Panc1 (cell line): ENCODE measurements around the gene CFAP74. TPM values are rescaled to one million over a fixed set of nuclear protein-coding genes. Genes with fewer than 3 reads are reported as not detected.
A peak's percentile ranks its signal among the peaks of the same experiment; 100 is the strongest.
"Not testable (repeated sequence)": the region's sequence is repeated elsewhere in the genome, so short reads cannot be mapped to it uniquely, and the experiment has no call there.

Source experiments
- ATAC-seq: fragments of 200-7000 bp; cut with Tn5 transposase; 2 replicates; pipeline ENCODE4 v1.9.1; 2020; ENCODE audit warnings: mild to moderate bottlenecking, moderate library complexity
- BruUV-seq: library from RNA; stranded (reverse); fragments of 400-500 nt; replicated peaks from 2 replicates; lab custom pipeline; 2021; lab: Mats Ljungman, UMichigan
- CTCF ChIA-PET: fragments of 300-600 bp; sonication (Branson Sonifier 250); formaldehyde crosslinking; loops from one replicate; lab custom pipeline; 2022; ENCODE audit warnings: antibody characterized with exemption; lab: Charles Lee
- POLR2A ChIA-PET: fragments of 300-600 bp; sonication (Branson Sonifier 250); formaldehyde crosslinking; loops from one replicate; lab custom pipeline; 2022; ENCODE audit warnings: antibody characterized with exemption; lab: Charles Lee
- DNase-seq: peaks from one replicate; pipeline ENCODE4 v3.0.0-alpha.2; 2010; ENCODE audit warnings: low read depth, low spot score
- H3K27ac ChIP-seq: 2 replicates; pipeline ENCODE4 v1.5.1; 2011; ENCODE audit warnings: mild to moderate bottlenecking, low read length, inconsistent platforms
- H3K27me3 ChIP-seq: fragments of 200-500 bp; sonication (Bioruptor generic); 2 replicates; pipeline ENCODE4 v1.6.0; 2014; ENCODE audit warnings: low read length, inconsistent platforms; ENCODE audit not compliant: control insufficient read depth, insufficient read depth
- H3K36me3 ChIP-seq: fragments of 200-500 bp; sonication (Bioruptor generic); 2 replicates; pipeline ENCODE4 v1.5.1; 2014; ENCODE audit warnings: inconsistent platforms, mild to moderate bottlenecking, low read length, moderate library complexity; ENCODE audit not compliant: control insufficient read depth, insufficient read depth
- H3K4me1 ChIP-seq: 2 replicates; pipeline ENCODE4 v1.5.1; 2011; ENCODE audit warnings: inconsistent platforms, mild to moderate bottlenecking, low read length, moderate library complexity; ENCODE audit not compliant: control insufficient read depth, insufficient read depth
- H3K4me3 ChIP-seq, 2 experiments: 2 replicates each; pipeline ENCODE4 v1.5.1; 2011 to 2012; ENCODE audit warnings: low read depth in 2 of 2, low read length in 2 of 2, mild to moderate bottlenecking in 2 of 2, inconsistent platforms in 1 of 2, moderate library complexity in 1 of 2
- H3K9me3 ChIP-seq: fragments of 200-500 bp; sonication (Bioruptor generic); 2 replicates; pipeline ENCODE4 v1.5.1; 2014; ENCODE audit warnings: low read depth, mild to moderate bottlenecking, inconsistent platforms, low read length, moderate library complexity; ENCODE audit not compliant: control insufficient read depth, insufficient read depth
- CTCF ChIP-seq: fragments of 450-650 bp; IDR thresholded peaks from 2 replicates; pipeline ENCODE4 v1.5.1; 2017; ENCODE audit warnings: mild to moderate bottlenecking
- POLR2AphosphoS5 ChIP-seq: IDR thresholded peaks from 2 replicates; pipeline ENCODE4 v1.6.1; 2012; ENCODE audit warnings: mild to moderate bottlenecking, low read depth, low read length, moderate library complexity
- REST ChIP-seq, 2 experiments: IDR thresholded peaks; 2 replicates each; pipeline ENCODE4 v1.6.1; 2011 to 2012; ENCODE audit warnings: low read depth in 2 of 2, control low read depth in 1 of 2, low read length in 1 of 2, mild to moderate bottlenecking in 1 of 2, moderate library complexity in 1 of 2; ENCODE audit not compliant: insufficient read depth in 1 of 2
- SIN3A ChIP-seq: IDR thresholded peaks from 2 replicates; pipeline ENCODE4 v1.6.1; 2012; ENCODE audit warnings: low read depth, mild to moderate bottlenecking, low read length, moderate library complexity, borderline replicate concordance; ENCODE audit not compliant: insufficient read depth
- TCF7L2 ChIP-seq: IDR thresholded peaks from 2 replicates; pipeline ENCODE4 v1.6.1; 2011; ENCODE audit warnings: mild to moderate bottlenecking, low read depth, low read length, inconsistent platforms
- in situ Hi-C: cut with HindIII; loops from 2 replicates; pipeline ENCODE4 v1.10.0; 2016; ENCODE audit warnings: low sequenced_read_pairs, low pct_unique_long_range_greater_than_20kb
- intact Hi-C: fragments of 100-400 bp; cut with micrococcal nuclease; formaldehyde crosslinking; loops from one replicate; pipeline ENCODE4 v1.10.0; 2022; ENCODE audit not compliant: unreplicated experiment
- total RNA-seq: library from RNA; stranded (reverse); gene quantifications from one replicate; pipeline ENCODE4 v1.2.1, GENCODE V29; 2021; ENCODE audit not compliant: unreplicated experiment

The CFAP74 gene
- total RNA-seq, 1 experiment from 2014 or later = not detected

- intact Hi-C loops (no loop called here), in situ Hi-C loops (loop anchor here (10.0 kb wide), 1 partner anchor 57 kb away; no protein-coding TSS in a partner anchor)
- Histone ChIP-seq H3K27ac (no peak overlapping the region), H3K4me1 (no peaks in the 10 kb centered on the region; the same call in 1 of the 2 replicates), H3K27me3 (no peaks in the 10 kb centered on the region), H3K9me3 (no peaks in the 10 kb centered on the region), H3K4me3 (no peak overlapping the region), H3K36me3 (no peaks in the 10 kb centered on the region)
- BruUV-seq = no TSS peak
- CTCF ChIA-PET = no interaction called here
- POLR2A ChIA-PET = no interaction called here
- DNase-seq = no peak
- TF ChIP-seq TCF7L2 = no peak
- no peak for TF ChIP-seq REST (IDR thresholded peaks at IDR 0.05; ENCODE audit: insufficient read depth in 1 of 2, low read depth in 2 of 2, low read length in 1 of 2)
- no peak for TF ChIP-seq CTCF
- TF ChIP-seq POLR2AphosphoS5 = no peak
- TF ChIP-seq SIN3A = no peak
- ATAC-seq = no peak
Observed at GRCh38 chr1:1937549-1938275, 65.9 kb downstream of the CFAP74 start.

GRCh38 chr1:1937061-1937460, 66.5 kb downstream of the CFAP74 start:
- DNase-seq (no peak), ATAC-seq (0 out of 2 replicates have a peak, but pooled peaks have one; percentile 40)
- POLR2A ChIA-PET = no interaction called here
- no TSS peak for BruUV-seq
- intact Hi-C loops = no loop called here
- TF ChIP-seq REST (IDR thresholded peaks at IDR 0.05; ENCODE audit: insufficient read depth in 1 of 2, low read depth in 2 of 2, low read length in 1 of 2) = no peak
- TF ChIP-seq TCF7L2 = no peak
- TF ChIP-seq CTCF = no peak
- TF ChIP-seq SIN3A = no peak
- TF ChIP-seq POLR2AphosphoS5 = no peak
- no peak overlapping the region for H3K27ac ChIP-seq
- in situ Hi-C loops = loop anchor here (10.0 kb wide), 1 partner anchor 58 kb away; no protein-coding TSS in a partner anchor
- H3K4me3 ChIP-seq = no peak overlapping the region
- no peaks in the 10 kb centered on the region for H3K36me3 ChIP-seq
- no peaks in the 10 kb centered on the region for H3K9me3 ChIP-seq
- H3K27me3 ChIP-seq = no peaks in the 10 kb centered on the region
- H3K4me1 ChIP-seq = no peaks in the 10 kb centered on the region; the same call in 1 of the 2 replicates
- CTCF ChIA-PET = no interaction called here

GRCh38 chr1:1934848-1935247, 68.7 kb downstream of the CFAP74 start:
- H3K9me3 ChIP-seq, intact Hi-C loops, H3K4me3 ChIP-seq, ATAC-seq, H3K27ac ChIP-seq, H3K27me3 ChIP-seq, H3K36me3 ChIP-seq, BruUV-seq, DNase-seq, H3K4me1 ChIP-seq, CTCF ChIA-PET: not testable (repeated sequence)
- POLR2A ChIA-PET = interaction anchor here (0.7 kb wide), 1 partner anchor 15 kb away, joined by 4 read pairs; no protein-coding TSS in a partner anchor
- in situ Hi-C loops = loop anchor here (10.0 kb wide), 1 partner anchor 60 kb away; no protein-coding TSS in a partner anchor
